ENCODE results near the gene ITGA5.

Gene ITGA5

GRCh38 chr12:54370171-54370730, 48.8 kb downstream of the ITGA5 start:
- DNase-seq (ENCODE audit: low read depth, low spot score), result peak; percentile 80
- peak overlapping the region; percentile 38 for H3K4me3 ChIP-seq (ENCODE audit: low read depth, low read length)
- peak; percentile 92 for TF ChIP-seq CTCF (IDR thresholded peaks at IDR 0.05; ENCODE audit: low read depth, low read length)

GRCh38 chr12:54369597-54370131, 49.4 kb downstream of the ITGA5 start:
- TF ChIP-seq CTCF (IDR thresholded peaks at IDR 0.05; ENCODE audit: low read depth, low read length), result no peak
- peak overlapping the region; percentile 38 for H3K4me3 ChIP-seq (ENCODE audit: low read depth, low read length)
- no peak for DNase-seq (ENCODE audit: low read depth, low spot score)
- in situ Hi-C loops (cut with HindIII; ENCODE audit: low sequenced_read_pairs), result loop anchor here (25.0 kb wide), 1 partner anchor 157 kb away; no protein-coding TSS in a partner anchor

More at GRCh38 chr12:54370171-54370730, 48.8 kb downstream of the ITGA5 start:
- in situ Hi-C loops (cut with HindIII; ENCODE audit: low sequenced_read_pairs), result loop anchor here (25.0 kb wide), 1 partner anchor 158 kb away; no protein-coding TSS in a partner anchor

GRCh38 chr12:54368709-54369596, 50.1 kb downstream of the ITGA5 start:
- DNase-seq (ENCODE audit: low read depth, low spot score), result peak; percentile 87
- in situ Hi-C loops (cut with HindIII; ENCODE audit: low sequenced_read_pairs), result loop anchor here (25.0 kb wide), 1 partner anchor 157 kb away; no protein-coding TSS in a partner anchor
- peak; percentile 95 for TF ChIP-seq CTCF (IDR thresholded peaks at IDR 0.05; ENCODE audit: low read depth, low read length)
- no peak overlapping the region for H3K4me3 ChIP-seq (ENCODE audit: low read depth, low read length)

GRCh38 chr12:54368025-54368708, 50.9 kb downstream of the ITGA5 start:
- no peak for DNase-seq (ENCODE audit: low read depth, low spot score)
- in situ Hi-C loops (cut with HindIII; ENCODE audit: low sequenced_read_pairs), result loop anchor here (25.0 kb wide), 1 partner anchor 156 kb away; no protein-coding TSS in a partner anchor
- H3K4me3 ChIP-seq (ENCODE audit: low read depth, low read length), result no peak overlapping the region
- TF ChIP-seq CTCF (IDR thresholded peaks at IDR 0.05; ENCODE audit: low read depth, low read length), result no peak

GRCh38 chr12:54364413-54364812, 54.7 kb downstream of the ITGA5 start, which contains the start of gene GPR84:
Gene GPR84 (minus strand): TSS chr12:54364486. CDS start chr12:54363851, 635 bp downstream.
- no peak for DNase-seq (ENCODE audit: low read depth, low spot score)
- in situ Hi-C loops (cut with HindIII; ENCODE audit: low sequenced_read_pairs), result loop anchor here (25.0 kb wide), 1 partner anchor 152 kb away; no protein-coding TSS in a partner anchor
- TF ChIP-seq CTCF (IDR thresholded peaks at IDR 0.05; ENCODE audit: low read depth, low read length), result no peak
- no peak within 1 kb of the TSS for H3K4me3 ChIP-seq (ENCODE audit: low read depth, low read length)

- no peak for DNase-seq (ENCODE audit: low read depth, low spot score)
- no peak overlapping the region for H3K4me3 ChIP-seq (ENCODE audit: low read depth, low read length)
- TF ChIP-seq CTCF (IDR thresholded peaks at IDR 0.05; ENCODE audit: low read depth, low read length), result no peak
- in situ Hi-C loops (cut with HindIII; ENCODE audit: low sequenced_read_pairs), result loop anchor here (25.0 kb wide), 1 partner anchor 151 kb away; no protein-coding TSS in a partner anchor
These were observed 55.4 kb downstream of the ITGA5 start for GRCh38 chr12:54363618-54364017.
